GM19452 (cell line): Measurements from ENCODE around the gene PEBP1.

Source experiments
- ATAC-seq: cut with Tn5 transposase; IDR thresholded peaks from one replicate; pipeline ENCODE4 v1.9.1; 2021; ENCODE audit not compliant: unreplicated experiment

Gene PEBP1

GRCh38 chr12:118135788-118136558, at the start of gene PEBP1:
TSS of gene PEBP1 (plus strand) at chr12:118136124. CDS start at chr12:118136210, 86 bp downstream.
- ATAC-seq, result peak; percentile 94

GRCh38 chr12:118089782-118090181, 46.1 kb upstream of the PEBP1 start:
- ATAC-seq, result no peak

- ATAC-seq, result no peak
Observed at GRCh38 chr12:118094039-118094438, 41.9 kb upstream of the PEBP1 start.

- no peak for ATAC-seq
Observed at GRCh38 chr12:118098401-118098800, 37.5 kb upstream of the PEBP1 start.

GRCh38 chr12:118098911-118099671, 36.8 kb upstream of the PEBP1 start:
- no peak for ATAC-seq

- ATAC-seq, result no peak
Observed at GRCh38 chr12:118101051-118101450, 34.9 kb upstream of the PEBP1 start.

- ATAC-seq, result no peak
Observed at GRCh38 chr12:118102070-118102469, 33.9 kb upstream of the PEBP1 start.

- ATAC-seq, result no peak
Observed at GRCh38 chr12:118102609-118103008, 33.3 kb upstream of the PEBP1 start.

GRCh38 chr12:118103201-118103600, 32.7 kb upstream of the PEBP1 start:
- ATAC-seq, result no peak

- ATAC-seq, result no peak
Observed at GRCh38 chr12:118103601-118104382, 32.1 kb upstream of the PEBP1 start, which contains the start of gene VSIG10. TSS of gene VSIG10 (minus strand) at chr12:118104011. CDS start at chr12:118103671, 340 bp downstream.

GRCh38 chr12:118107011-118107410, 28.9 kb upstream of the PEBP1 start:
- no peak for ATAC-seq

GRCh38 chr12:118107694-118108093, 28.2 kb upstream of the PEBP1 start:
- ATAC-seq, result no peak

- no peak for ATAC-seq
Observed at GRCh38 chr12:118109088-118109487, 26.8 kb upstream of the PEBP1 start.

- no peak for ATAC-seq
Observed at GRCh38 chr12:118119449-118119879, 16.5 kb upstream of the PEBP1 start.

- ATAC-seq, result peak; percentile 78
Observed at GRCh38 chr12:118120579-118121363, 15.2 kb upstream of the PEBP1 start.

GRCh38 chr12:118122264-118122663, 13.7 kb upstream of the PEBP1 start:
- ATAC-seq, result no peak

- no peak for ATAC-seq
Observed at GRCh38 chr12:118124333-118124874, 11.5 kb upstream of the PEBP1 start.

- no peak for ATAC-seq
Observed at GRCh38 chr12:118125743-118126118, 10.2 kb upstream of the PEBP1 start.

- no peak for ATAC-seq
Observed at GRCh38 chr12:118126119-118126757, 9.7 kb upstream of the PEBP1 start.

- no peak for ATAC-seq
Observed at GRCh38 chr12:118127867-118128266, 8.1 kb upstream of the PEBP1 start.
